Spleen (tissue), 7 donors: ENCODE results near the gene SORCS2.

Source experiments
- POLR2A ChIP-seq, 3 donors: fragments of 450-650 bp; IDR thresholded peaks; one replicate each; pipeline ENCODE4 v1.5.1; 2017; ENCODE audit warnings: antibody characterized with exemption in 3 of 3, mild to moderate bottlenecking in 1 of 3
- POLR2AphosphoS5 ChIP-seq, 3 donors: sonication (generic); formaldehyde crosslinking; IDR thresholded peaks; one replicate each; pipeline ENCODE4 v1.5.1; 2017; ENCODE audit warnings: antibody characterized with exemption in 3 of 3
- TF ChIP-seq, protein P1 (sequence below), 11 experiments: fragments of 200-600 bp in 7 of 11; fragments of 450-650 bp in 4 of 11; sonication (generic) in 4 of 11; IDR thresholded peaks in 8 of 11; conservative IDR thresholded peaks in 3 of 11; 1 replicate in 7 of 11; 2 replicates in 4 of 11; pipeline versions ENCODE4 v1.4.0 to v1.8.0; 2016 to 2021; ENCODE audit warnings: antibody characterized with exemption in 11 of 11, inconsistent platforms in 4 of 11, mild to moderate bottlenecking in 1 of 11
- donor health status: DM: no; HTN: no; CAD: no; lungs with moderate emphysema.
- donor health status: DM: no; HTN: no; CAD: no.
- donor health status: DM: no; HTN: no; CAD: no.

DNA sequence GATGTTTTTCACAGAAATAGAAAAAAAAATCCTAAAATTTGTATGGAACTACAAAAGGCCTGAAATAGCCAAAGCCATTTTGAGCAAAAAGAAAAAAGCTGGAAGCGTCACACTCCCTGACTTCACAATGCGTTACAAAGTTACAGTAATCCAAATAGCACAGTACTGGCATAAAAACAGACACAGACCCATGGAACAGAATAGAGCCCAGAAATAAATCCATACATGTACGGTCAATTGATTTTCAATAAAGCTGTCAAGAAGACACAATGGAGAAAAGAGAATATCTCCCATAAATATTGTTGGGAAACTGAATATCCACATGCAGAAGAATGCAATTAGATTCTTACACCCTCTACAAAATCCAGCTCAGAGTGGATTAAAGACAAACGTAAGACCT is 539.1 kb downstream of the SORCS2 start:
- TF ChIP-seq, protein P1, sequence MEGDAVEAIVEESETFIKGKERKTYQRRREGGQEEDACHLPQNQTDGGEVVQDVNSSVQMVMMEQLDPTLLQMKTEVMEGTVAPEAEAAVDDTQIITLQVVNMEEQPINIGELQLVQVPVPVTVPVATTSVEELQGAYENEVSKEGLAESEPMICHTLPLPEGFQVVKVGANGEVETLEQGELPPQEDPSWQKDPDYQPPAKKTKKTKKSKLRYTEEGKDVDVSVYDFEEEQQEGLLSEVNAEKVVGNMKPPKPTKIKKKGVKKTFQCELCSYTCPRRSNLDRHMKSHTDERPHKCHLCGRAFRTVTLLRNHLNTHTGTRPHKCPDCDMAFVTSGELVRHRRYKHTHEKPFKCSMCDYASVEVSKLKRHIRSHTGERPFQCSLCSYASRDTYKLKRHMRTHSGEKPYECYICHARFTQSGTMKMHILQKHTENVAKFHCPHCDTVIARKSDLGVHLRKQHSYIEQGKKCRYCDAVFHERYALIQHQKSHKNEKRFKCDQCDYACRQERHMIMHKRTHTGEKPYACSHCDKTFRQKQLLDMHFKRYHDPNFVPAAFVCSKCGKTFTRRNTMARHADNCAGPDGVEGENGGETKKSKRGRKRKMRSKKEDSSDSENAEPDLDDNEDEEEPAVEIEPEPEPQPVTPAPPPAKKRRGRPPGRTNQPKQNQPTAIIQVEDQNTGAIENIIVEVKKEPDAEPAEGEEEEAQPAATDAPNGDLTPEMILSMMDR (IDR thresholded peaks at IDR 0.05 in 8 of 11, conservative IDR thresholded peaks at IDR 0.05 in 3 of 11), result no peak
- TF ChIP-seq POLR2AphosphoS5 (IDR thresholded peaks at IDR 0.05) (no peak), POLR2A (IDR thresholded peaks at IDR 0.05) (no peak)
